Pancreas (tissue), 10 donors: ENCODE results near the gene MAEL. TPM values are rescaled to one million over a fixed set of nuclear protein-coding genes. Genes with fewer than 3 reads are reported as not detected.

ENCODE experiments used
- ATAC-seq, 4 donors: fragments of 200-7000 bp; cut with Tn5 transposase; one replicate each; pipeline versions ENCODE4 v1.8.0 to v1.9.1; 2020; ENCODE audit warnings: mild to moderate bottlenecking in 4 of 4, moderate library complexity in 4 of 4
- DNase-seq, 6 donors: peaks; one replicate each; pipeline ENCODE4 v3.0.0-alpha.2; 2020
- FAIRE-seq: peaks from 2 replicates; lab custom pipeline; 2012; peaks lifted over from hg19 to GRCh38; lab: Jason Lieb, UNC
- H3K27ac ChIP-seq, 4 donors: fragments of 200-600 bp; sonication (generic); 1 replicate in 3 of 4; 2 replicates in 1 of 4; pipeline versions ENCODE4 v1.5.0 to v1.8.0; 2020
- H3K27me3 ChIP-seq, 4 donors: fragments of 200-600 bp; one replicate each; pipeline ENCODE4 v1.8.0; 2021
- H3K36me3 ChIP-seq, 3 donors: fragments of 200-600 bp; sonication (generic) in 1 of 3; one replicate each; pipeline versions ENCODE4 v1.5.0 to v1.8.0; 2020 to 2021
- H3K4me1 ChIP-seq, 3 donors: fragments of 200-600 bp; one replicate each; pipeline ENCODE4 v1.8.0; 2021
- H3K4me3 ChIP-seq, 4 donors: fragments of 200-600 bp; sonication (generic) in 2 of 4; one replicate each; pipeline versions ENCODE4 v1.5.0 to v1.8.0; 2020 to 2021
- H3K9me3 ChIP-seq, 4 donors: fragments of 200-600 bp; one replicate each; pipeline ENCODE4 v1.8.0; 2021
- CTCF ChIP-seq, 4 donors: fragments of 200-600 bp; sonication (generic) in 3 of 4; IDR thresholded peaks; one replicate each; pipeline versions ENCODE4 v1.5.0 to v1.8.0; 2021; ENCODE audit warnings: antibody characterized with exemption in 4 of 4
- WGBS, 2 donors: extraction: QIAGEN DNeasy Blood & Tissue Kit; methylation state at CpG; one replicate each; pipeline ENCODE4 v1.1.7; 2013; 5-methylcytosine and 5-hydroxymethylcytosine counted together
- intact Hi-C, 3 donors: fragments of 100-400 bp; cut with DNase I; formaldehyde crosslinking; loops; one replicate each; pipeline versions ENCODE4 v1.11.1 to v1.14.2; 2022
- polyA plus RNA-seq, 2 donors: library from polyadenylated mRNA; stranded (reverse); fragments of 200-250 nt; gene quantifications; one replicate each; pipeline ENCODE4 v1.2.3, GENCODE V29; 2013
- total RNA-seq, 6 donors: library from RNA; stranded (reverse); fragmentation: NEBNext Ultra II Directional in 4 of 6; extraction: Animal tissue kit (Norgen Biotek cat#: 25700) in 4 of 6; gene quantifications; one replicate each; pipeline versions ENCODE4 v1.2.1 to v1.2.4, GENCODE V29; 2021 to 2023
- donor health status: healthy with polysubstance abuse.
- donor health status: DM: no; HTN: no; CAD: no; lungs with moderate emphysema.
- donor health status: DM: no; HTN: no; CAD: no.
- donor health status: control.
- donor health status: control.
- donor health status: Bipolar disorder and iron deficiency.
- donor health status: DM: yes; HTN: yes; CAD: no.
- donor health status: DM: no; HTN: no; CAD: no.
- donor health status: DM: no; HTN: no; CAD: no.
- donor health status: DM: yes; HTN: yes; CAD: no.

The MAEL gene
- total and polyA plus RNA-seq, 8 donors: 0.12 to 0.23 TPM; not detected in 6

- Histone ChIP-seq H3K36me3 (no peaks in the 10 kb centered on the region), H3K9me3 (no peaks in the 10 kb centered on the region), H3K4me3 (no peak overlapping the region), H3K4me1 (no peaks in the 10 kb centered on the region), H3K27me3 (no peaks in the 10 kb centered on the region), H3K27ac (no peak overlapping the region)
- 91 to 94% methylated on average over 1 of the region's 1 CpG for WGBS, 2 donors
- DNase-seq (no peak), FAIRE-seq (no peak), ATAC-seq (no peak)
- intact Hi-C loops: no loop called here
- no peak for TF ChIP-seq CTCF (IDR thresholded peaks at IDR 0.05)
These were observed 7.5 kb upstream of the MAEL start for GRCh38 chr1:166981589-166981988.

- no peak for FAIRE-seq
- DNase-seq: no peak
- WGBS, 2 donors: 73 to 83% methylated on average over 1 of the region's 1 CpG
These were observed 10.0 kb downstream of the MAEL start for GRCh38 chr1:166999075-166999474.

GRCh38 chr1:166999500-167000055, 10.5 kb downstream of the MAEL start:
- Histone ChIP-seq H3K27ac (no peak overlapping the region), H3K4me3 (no peak overlapping the region), H3K36me3 (no peaks in the 10 kb centered on the region), H3K9me3 (no peaks in the 10 kb centered on the region), H3K27me3 (peaks cover 0 to 8% (median 1%) of the 10 kb centered on the region in 4 donors), H3K4me1 (no peaks in the 10 kb centered on the region)
- intact Hi-C loops: no loop called here
- ATAC-seq (no peak), DNase-seq (no peak), FAIRE-seq (no peak)
- 49 to 54% methylated on average over 3 of the region's 3 CpGs for WGBS, 2 donors
- TF ChIP-seq CTCF (IDR thresholded peaks at IDR 0.05): no peak

More at GRCh38 chr1:166999075-166999474, 10.0 kb downstream of the MAEL start:
- no peaks in the 10 kb centered on the region for H3K36me3 ChIP-seq
- no peak overlapping the region for H3K4me3 ChIP-seq
- H3K27me3 ChIP-seq: peaks cover 0 to 8% (median 1%) of the 10 kb centered on the region in 4 donors
- intact Hi-C loops: no loop called here
- H3K4me1 ChIP-seq: no peaks in the 10 kb centered on the region
- H3K27ac ChIP-seq: no peak overlapping the region
- ATAC-seq: no peak
- TF ChIP-seq CTCF (IDR thresholded peaks at IDR 0.05): no peak
- H3K9me3 ChIP-seq: no peaks in the 10 kb centered on the region

- Histone ChIP-seq H3K4me3 (no peak overlapping the region), H3K36me3 (no peaks in the 10 kb centered on the region), H3K4me1 (no peaks in the 10 kb centered on the region), H3K9me3 (no peaks in the 10 kb centered on the region), H3K27ac (no peak overlapping the region), H3K27me3 (peaks cover 0 to 2% (median under 1%) of the 10 kb centered on the region in 4 donors)
- DNase-seq: no peak
- TF ChIP-seq CTCF (IDR thresholded peaks at IDR 0.05): no peak
- 83 to 89% methylated on average over 1 of the region's 1 CpG for WGBS, 2 donors
- FAIRE-seq: no peak
- intact Hi-C loops: no loop called here
- ATAC-seq: no peak
These were observed 11.5 kb downstream of the MAEL start for GRCh38 chr1:167000546-167000945.

GRCh38 chr1:167002354-167002753, 13.3 kb downstream of the MAEL start:
- H3K27me3 ChIP-seq: no peaks in the 10 kb centered on the region
- H3K9me3 ChIP-seq: no peaks in the 10 kb centered on the region
- DNase-seq: no peak
- no peak overlapping the region for H3K4me3 ChIP-seq
- WGBS, 2 donors: 66 to 77% methylated on average over 2 of the region's 2 CpGs
- no peaks in the 10 kb centered on the region for H3K4me1 ChIP-seq
- no peak for ATAC-seq
- no peak overlapping the region for H3K27ac ChIP-seq
- intact Hi-C loops: no loop called here
- TF ChIP-seq CTCF (IDR thresholded peaks at IDR 0.05): no peak
- H3K36me3 ChIP-seq: no peaks in the 10 kb centered on the region
- FAIRE-seq: no peak
